Activated CD8-positive, alpha-beta memory T cell treated with anti-CD3 and anti-CD28 coated beads for 4 hours (primary cell): ENCODE measurements around the gene TTL.
A peak's percentile ranks its signal among the peaks of the same experiment; 100 is the strongest.

Experiments used
- DNase-seq, 2 donors: peaks; one replicate each; pipeline ENCODE4 v3.0.0-alpha.2; 2020; ENCODE audit warnings: low read depth in 2 of 2

The TTL gene

GRCh38 chr2:112583497-112584133 is 101.7 kb downstream of the TTL start:
- no peak for DNase-seq

GRCh38 chr2:112584134-112584890 is 102.4 kb downstream of the TTL start, which contains the start of gene CHCHD5:
Gene CHCHD5, plus strand, starts transcription at chr2:112584609. Its CDS starts 39 bp downstream, at chr2:112584648.
- peak; percentile 81 to 90 for DNase-seq

- DNase-seq, result no peak
Observed at GRCh38 chr2:112584891-112585250, 102.9 kb downstream of the TTL start.

DNA sequence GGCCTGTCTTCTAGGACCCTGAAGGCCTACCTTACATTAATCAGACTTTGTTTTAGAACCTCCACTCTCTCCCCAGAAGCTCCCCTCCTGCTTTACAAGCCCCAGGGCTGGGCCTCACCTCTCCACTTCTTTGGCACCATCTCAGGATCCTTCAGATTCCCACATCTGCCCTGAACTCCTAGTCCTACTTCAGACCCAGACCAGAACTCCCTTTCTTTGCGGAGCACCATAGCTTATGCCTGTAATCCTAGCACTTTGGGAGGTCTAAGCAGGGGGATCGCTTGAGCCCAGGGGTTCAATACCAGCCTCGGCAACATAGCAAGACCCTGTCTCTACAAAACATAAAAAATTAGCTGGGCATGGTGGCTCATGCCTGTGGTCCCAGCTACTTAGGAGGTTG is 103.4 kb downstream of the TTL start:
- DNase-seq, result no peak

GRCh38 chr2:112585873-112586464 is 104.0 kb downstream of the TTL start:
- DNase-seq, result no peak

GRCh38 chr2:112588611-112589045 is 106.7 kb downstream of the TTL start:
- DNase-seq, result no peak
